ENCODE results near the gene WDTC1.
A peak's percentile ranks its signal among the peaks of the same experiment; 100 is the strongest.
"Not testable (repeated sequence)": the region's sequence is repeated elsewhere in the genome, so short reads cannot be mapped to it uniquely, and the experiment has no call there.

Gene WDTC1

DNA sequence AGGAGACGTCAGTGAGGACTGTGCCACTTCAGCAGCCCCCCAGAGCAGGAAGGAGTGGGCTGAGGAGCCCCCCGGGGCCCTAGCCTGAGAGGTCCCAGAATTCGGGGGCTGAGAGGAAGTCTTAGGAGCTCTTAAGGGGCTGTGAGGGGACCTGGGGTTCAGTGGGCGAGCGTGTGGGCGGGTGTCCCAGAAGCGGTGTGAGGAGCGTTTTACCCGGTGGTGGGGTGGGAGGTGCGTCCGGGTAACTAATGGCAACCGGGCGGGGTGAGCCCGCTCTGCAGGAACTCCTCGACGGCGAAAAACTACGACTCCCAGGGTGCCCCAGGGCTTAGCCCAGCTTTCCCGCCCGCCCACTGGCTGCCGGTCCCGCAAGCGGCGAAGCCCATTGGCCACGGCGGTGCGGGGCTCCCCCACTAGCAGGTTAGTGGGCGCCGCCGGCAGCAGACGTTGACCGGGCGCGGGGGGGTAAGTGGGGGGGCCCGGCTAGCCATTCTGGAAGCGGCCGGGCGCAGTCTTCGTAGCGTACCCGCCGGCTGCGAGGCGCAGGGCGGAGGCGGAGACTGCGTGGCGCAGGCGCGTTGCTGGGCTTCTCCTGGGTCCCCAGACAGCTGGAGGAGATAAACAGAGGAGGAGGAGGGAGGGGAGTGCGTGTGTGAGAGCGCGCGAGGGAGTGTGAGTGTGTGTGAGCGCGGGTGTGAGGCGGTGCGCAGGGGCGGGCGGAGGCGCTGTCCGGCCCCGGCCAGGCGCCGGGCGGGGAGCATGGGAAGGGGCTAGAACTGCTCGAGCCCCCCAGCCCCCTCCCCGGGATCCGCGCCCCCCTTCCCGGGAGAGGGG, at the start of gene WDTC1:
WDTC1 (plus strand) TSS at position 584 of the 834 bp plus-strand sequence. CDS start 26,423 bp downstream, outside the sequence.
- peak; percentile 85 to 99 (median 97) for DNase-seq

- not testable (repeated sequence) for DNase-seq
These were observed 49.8 kb upstream of the WDTC1 start for GRCh38 chr1:27184665-27185064.

DNA sequence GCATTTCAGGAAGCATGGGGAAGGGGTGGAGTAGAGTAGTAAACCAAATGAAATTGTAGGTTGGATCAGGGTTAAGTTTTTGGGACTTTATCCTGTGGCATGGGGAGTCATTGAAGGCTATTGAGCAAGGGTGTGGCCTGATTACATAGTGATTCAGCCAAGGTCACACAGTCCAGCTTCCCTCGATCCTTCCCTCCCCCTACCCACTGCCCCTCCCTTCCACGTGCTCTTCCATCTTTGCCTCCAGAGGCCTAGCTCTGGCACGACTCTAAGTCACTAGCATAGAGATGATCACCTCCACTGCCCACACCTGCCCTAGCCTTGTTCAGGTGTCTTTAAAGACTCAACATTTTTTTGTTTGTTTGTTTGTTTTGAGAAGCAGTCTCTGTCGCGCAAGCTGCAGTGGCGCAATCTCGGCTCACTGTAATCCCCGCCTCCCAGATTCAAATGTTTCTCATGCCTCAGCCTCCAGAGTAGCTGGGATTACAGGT, 42.3 kb upstream of the WDTC1 start:
- DNase-seq, result no peak

DNA sequence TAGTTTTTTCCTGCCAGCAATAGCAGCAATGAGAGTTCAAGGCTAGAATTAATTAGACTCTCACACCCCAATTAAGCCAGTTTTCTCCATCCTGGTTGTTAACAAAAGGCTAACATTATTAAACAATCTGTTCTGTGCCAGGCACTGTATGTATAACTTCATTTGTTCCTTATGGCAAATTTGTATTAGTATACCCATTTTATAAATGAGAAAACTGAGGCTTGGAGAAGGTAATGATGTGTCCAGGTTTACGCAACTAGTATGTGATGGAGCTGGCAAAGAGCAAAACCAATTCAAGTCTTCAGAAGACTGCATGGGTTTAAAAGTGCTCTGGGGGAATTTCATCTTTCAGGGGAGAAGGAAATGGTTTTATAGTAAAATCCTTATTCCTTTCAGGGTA, 41.2 kb upstream of the WDTC1 start:
- DNase-seq, result no peak

- no peak for DNase-seq
These were observed 33.1 kb upstream of the WDTC1 start for GRCh38 chr1:27201295-27201694.

DNA sequence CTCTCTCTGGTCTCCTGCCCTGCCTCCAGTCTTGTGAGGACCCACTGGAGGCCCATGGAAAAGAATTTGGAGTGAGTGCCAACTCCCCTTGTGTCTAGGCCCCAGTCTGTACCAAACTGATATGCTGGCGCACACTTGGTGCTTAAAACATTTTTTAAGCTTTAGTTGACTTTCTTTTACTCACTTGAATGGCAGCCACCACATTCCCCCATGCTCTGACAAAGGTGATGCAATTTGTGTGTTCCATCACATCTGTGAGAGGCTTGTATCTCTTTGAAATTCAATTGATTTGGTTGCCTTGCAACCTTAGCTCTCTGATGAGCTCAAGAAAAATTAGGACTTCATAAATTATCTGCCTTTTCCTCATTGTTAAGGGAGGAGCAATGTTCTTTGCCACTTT, 30.5 kb upstream of the WDTC1 start:
- DNase-seq, result no peak

DNA sequence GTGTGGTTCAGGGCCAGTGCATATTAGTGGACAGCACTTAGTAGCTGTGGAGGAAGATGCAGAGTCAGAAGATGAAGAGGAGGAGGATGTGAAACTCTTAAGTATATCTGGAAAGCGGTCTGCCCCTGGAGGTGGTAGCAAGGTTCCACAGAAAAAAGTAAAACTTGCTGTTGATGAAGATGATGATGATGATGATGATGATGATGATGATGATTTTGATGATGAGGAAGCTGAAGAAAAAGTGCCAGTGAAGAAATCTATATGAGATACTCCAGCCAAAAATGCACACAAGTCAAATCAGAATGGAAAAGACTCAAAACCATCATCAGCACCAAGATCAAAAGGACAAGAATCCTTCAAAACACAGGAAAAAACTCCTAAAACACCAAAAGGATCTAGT, 27.2 kb upstream of the WDTC1 start:
- not testable (repeated sequence) for DNase-seq

GRCh38 chr1:27208143-27208850, 26.1 kb upstream of the WDTC1 start:
- DNase-seq, result not testable (repeated sequence)

- DNase-seq, result no peak
These were observed 18.0 kb upstream of the WDTC1 start for GRCh38 chr1:27216466-27216865.

- DNase-seq, result no peak
These were observed 17.0 kb upstream of the WDTC1 start for GRCh38 chr1:27217401-27217800.

DNA sequence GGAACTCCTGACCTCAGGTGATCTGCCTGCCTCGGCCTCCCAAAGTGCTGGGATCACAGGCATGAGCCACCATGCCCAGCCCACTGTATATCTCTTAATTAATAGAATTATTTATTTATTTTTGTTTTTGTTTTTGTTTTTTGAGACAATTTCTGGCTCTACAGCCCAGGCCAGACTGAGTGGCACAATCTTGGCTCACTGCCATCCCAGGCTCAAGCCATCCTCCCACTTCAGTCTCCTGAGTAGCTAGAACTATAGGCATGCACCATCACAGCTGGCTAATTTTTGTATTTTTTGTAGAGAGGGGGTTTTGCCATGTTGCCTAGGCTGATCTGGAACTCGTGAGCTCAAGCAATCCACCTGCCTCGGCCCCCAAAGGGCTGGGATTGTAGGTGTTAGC, 15.7 kb upstream of the WDTC1 start:
- no peak for DNase-seq

- DNase-seq, result no peak
These were observed 14.3 kb upstream of the WDTC1 start for GRCh38 chr1:27220096-27220495.

GRCh38 chr1:27220702-27221497, 13.5 kb upstream of the WDTC1 start:
- not testable (repeated sequence) for DNase-seq

DNA sequence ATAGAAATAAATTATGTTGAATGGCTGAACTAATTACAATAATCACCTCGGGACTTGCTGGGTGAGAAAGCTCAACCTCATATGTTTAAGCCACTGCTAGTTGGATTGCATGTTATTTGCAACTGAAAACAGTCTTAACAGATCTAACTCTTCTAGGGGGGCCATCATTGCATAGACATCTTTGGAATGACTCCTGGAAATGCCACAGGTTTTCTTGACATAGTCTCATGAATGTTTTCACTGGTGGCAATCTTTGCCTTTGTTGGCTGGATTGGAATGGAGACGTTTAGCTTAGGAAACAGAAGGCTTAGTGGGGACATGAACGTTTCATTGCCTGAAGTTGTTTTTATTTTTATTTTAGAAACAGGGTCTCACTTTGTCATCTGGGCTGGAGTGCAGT, 8.8 kb upstream of the WDTC1 start:
- no peak for DNase-seq

DNA sequence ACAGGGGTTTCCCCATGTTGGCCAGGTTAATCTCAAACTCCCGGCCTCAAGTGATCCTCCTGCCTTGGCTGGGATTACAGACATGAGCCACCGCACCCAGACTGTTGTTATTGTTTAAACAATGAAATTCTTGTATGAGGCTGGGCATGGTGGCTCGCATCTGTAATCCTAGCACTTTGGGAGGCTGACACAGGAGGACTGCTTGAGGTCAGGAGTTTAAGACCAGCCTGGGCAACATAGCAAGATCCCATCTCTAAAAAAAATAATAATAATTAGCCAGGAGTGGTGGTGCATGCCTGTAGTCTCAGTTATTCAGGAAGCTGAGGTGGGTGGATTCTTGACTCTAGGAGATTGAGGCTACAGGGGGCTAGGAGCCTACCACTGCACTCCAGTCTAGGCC, 6.7 kb upstream of the WDTC1 start:
- DNase-seq, result no peak

DNA sequence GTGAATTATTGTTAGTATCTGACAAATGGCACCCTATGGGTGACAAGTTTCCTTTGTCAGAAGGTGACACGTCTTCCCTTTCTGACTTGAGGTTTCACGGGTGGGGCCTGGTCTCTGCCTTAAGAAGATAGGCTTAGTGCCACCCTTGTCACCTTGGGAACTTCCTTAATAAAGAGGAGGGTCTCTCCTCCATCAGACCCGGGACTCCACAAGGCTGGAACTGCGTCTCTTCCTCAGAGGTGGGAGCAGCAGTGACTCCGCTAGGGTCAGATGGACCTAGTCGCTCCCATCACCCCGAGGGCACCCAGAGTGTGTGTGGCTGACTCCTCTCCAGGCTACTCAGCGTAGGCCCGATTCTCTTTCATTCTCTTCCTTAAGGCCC, 774 bp upstream of the WDTC1 start:
- peak in 2 of 14 donors; percentile 14 to 20 for DNase-seq

GRCh38 chr1:27235827-27236226, 1.4 kb downstream of the WDTC1 start:
- no peak for DNase-seq

DNA sequence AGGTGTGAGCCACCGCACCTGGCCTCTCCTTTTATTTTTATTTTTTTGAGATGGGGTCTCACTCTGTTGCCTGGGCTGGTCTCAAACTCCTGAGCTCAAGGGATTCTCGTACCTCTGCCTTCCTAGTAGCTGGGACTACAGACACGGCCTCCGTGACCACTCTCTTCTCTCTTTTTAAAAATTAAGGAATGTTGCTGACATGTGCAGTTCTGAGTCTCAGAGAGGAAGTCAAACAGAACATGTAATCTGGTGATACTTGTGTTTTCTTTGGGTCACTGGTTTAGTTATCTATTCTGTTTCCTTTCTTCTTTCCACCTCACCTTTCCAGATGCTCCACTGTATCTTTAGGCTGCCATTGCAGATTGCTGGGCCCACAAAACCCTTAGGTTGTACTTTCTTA, 2.7 kb downstream of the WDTC1 start:
- no peak for DNase-seq

GRCh38 chr1:27238032-27238431, 3.6 kb downstream of the WDTC1 start:
- no peak for DNase-seq

- no peak for DNase-seq
These were observed 7.2 kb downstream of the WDTC1 start for GRCh38 chr1:27241677-27242076.

- not testable (repeated sequence) for DNase-seq
These were observed 9.2 kb downstream of the WDTC1 start for GRCh38 chr1:27243665-27244064.

- DNase-seq, result no peak
These were observed 11.8 kb downstream of the WDTC1 start for GRCh38 chr1:27246194-27246593.

DNA sequence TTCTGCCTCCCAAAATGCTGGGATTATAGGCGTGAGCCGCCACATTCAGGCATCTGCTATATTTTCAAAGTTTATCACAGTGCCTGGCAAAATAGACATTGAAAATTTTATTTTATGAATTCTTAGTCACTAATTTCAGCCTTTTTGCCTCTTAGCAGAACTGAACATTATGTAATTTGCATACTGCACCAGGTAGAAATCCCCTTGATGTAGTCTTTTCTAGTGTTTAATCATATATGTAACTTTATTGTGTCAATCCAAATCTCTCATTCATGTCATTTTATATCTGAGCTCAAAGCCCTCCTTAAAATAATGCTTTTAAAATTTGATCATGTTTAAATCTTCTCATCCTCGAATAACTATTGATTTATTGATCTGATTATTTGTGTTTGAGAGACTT, 19.2 kb downstream of the WDTC1 start:
- DNase-seq, result no peak
